ENCODE results near the gene CFAP46. TPM values are rescaled to one million over a fixed set of nuclear protein-coding genes. Genes with fewer than 3 reads are reported as not detected.
A peak's percentile ranks its signal among the peaks of the same experiment; 100 is the strongest.
"Not testable (repeated sequence)": the region's sequence is repeated elsewhere in the genome, so short reads cannot be mapped to it uniquely, and the experiment has no call there.

The CFAP46 gene
- total and polyA plus RNA-seq, 9 of the 15 experiments (the other 6 are each of a cell fraction or from before 2014, with no cell fraction given), result not detected

DNA sequence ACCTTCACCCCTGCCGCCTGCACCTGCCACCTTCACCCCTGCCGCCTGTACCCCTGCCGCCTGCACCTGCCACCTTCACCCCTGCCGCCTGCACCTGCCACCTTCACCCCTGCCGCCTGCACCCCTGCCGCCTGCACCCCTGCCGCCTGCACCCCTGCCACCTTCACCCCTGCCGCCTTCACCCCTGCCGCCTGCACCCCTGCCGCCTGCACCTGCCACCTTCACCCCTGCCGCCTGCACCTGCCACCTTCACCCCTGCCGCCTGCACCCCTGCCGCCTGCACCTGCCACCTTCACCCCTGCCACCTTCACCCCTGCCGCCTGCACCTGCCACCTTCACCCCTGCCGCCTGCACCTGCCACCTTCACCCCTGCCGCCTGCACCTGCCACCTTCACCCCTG, 53.9 kb downstream of the CFAP46 start:
- in situ Hi-C loops (cut with MboI); BruUV-seq (replicated peaks); FAIRE-seq; intact Hi-C loops (cut with micrococcal nuclease); H4K20me1 ChIP-seq (replicated peaks; ENCODE audit: control insufficient read depth, insufficient read depth, low read length); ATAC-seq; H3K27ac ChIP-seq (ENCODE audit: extremely low read depth, low read depth, low read length); H3K79me2 ChIP-seq (ENCODE audit: control insufficient read depth, insufficient read depth, low read length); H3K4me2 ChIP-seq (ENCODE audit: insufficient read depth, low read length); H3K36me3 ChIP-seq (ENCODE audit: control insufficient read depth, insufficient read depth, low read length); CTCF ChIA-PET (ENCODE audit: low intra/inter-chr PET ratio); H3K4me3 ChIP-seq; H2AFZ ChIP-seq (ENCODE audit: low read depth, low read length); H3K9me3 ChIP-seq (replicated peaks; ENCODE audit: control insufficient read depth, insufficient read depth, low read depth, low read length); H3K9me1 ChIP-seq (ENCODE audit: control insufficient read depth, insufficient read depth, low read length); DNase-seq (ENCODE audit: extremely low read depth in 1 of 4, low spot score in 3 of 4); H3K9ac ChIP-seq (ENCODE audit: insufficient read depth in 1 of 2, low read depth in 2 of 2, low read length in 2 of 2); POLR2A ChIA-PET; H3K4me1 ChIP-seq (replicated peaks in 1 of 2; ENCODE audit: control insufficient read depth in 2 of 2, insufficient read depth in 2 of 2, low read length in 2 of 2): not testable (repeated sequence)
- WGBS (ENCODE audit: insufficient coverage, low coverage, missing lambda C conversion rate), result no CpG with 5 or more reads among the region's 16 CpGs
- TF ChIP-seq HNRNPL (IDR thresholded peaks at IDR 0.05; ENCODE audit: low read depth, low read length), result 0 out of 2 replicates have a peak, but pooled peaks have one; percentile 51
- peaks cover 6 to 41% of the 10 kb centered on the region in 2 experiments; a peak in 4 of 5 replicates for H3K27me3 ChIP-seq (ENCODE audit: control insufficient read depth in 2 of 2, insufficient read depth in 2 of 2, low read length in 2 of 2)

DNA sequence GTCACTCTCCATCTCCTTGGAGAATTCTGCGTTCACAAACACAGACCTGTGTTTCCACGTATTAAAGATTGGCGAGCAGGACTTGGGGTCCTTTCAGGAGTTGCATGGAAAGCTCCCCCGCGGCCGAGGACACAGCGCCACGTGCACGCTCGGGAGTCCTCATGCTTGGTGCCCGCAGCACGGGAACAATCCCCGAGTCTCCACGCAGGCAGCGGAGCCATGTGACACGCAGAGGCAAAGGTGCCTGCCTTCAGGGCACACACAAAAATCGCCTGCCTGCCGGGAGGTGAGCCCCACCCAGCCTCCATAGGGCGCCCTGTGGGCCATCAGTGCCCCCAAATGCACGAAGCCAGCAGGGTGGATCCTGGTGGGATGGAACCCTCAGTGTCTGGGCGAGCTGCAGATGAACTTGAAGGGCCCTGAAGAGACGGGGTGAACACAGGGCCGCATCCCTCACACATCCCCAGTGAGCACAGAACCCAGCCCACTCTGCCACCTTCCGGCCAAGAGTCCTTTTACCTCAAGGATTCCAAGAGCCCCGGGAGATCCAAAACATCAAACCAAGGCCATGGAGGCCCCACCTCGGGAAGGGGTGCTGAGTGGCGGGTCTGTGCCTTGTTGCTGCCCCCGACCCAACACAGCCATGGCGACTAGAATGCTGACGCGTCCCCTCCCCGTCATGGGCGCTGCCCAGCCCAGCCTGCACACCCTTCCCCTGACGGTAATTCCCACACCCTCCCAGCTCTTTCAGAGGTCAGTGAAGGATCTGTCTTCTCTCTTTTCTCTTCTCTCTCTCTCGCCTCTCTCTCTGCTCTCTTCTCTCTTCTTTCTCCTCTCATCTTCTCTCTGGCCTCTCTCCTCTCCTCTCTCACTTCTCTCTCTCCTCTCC, 55.9 kb downstream of the CFAP46 start:
- FAIRE-seq (no peak), ATAC-seq (no peak; the same call in 2 of the 3 replicates), DNase-seq (ENCODE audit: extremely low read depth in 1 of 4, low spot score in 3 of 4) (no peak)
- BruUV-seq (replicated peaks), result no TSS peak
- Histone ChIP-seq H3K36me3 (ENCODE audit: control insufficient read depth, insufficient read depth, low read length) (no peaks in the 10 kb centered on the region), H3K4me3 (no peak overlapping the region), H3K9me3 (replicated peaks; ENCODE audit: control insufficient read depth, insufficient read depth, low read depth, low read length) (no peaks in the 10 kb centered on the region), H3K4me2 (ENCODE audit: insufficient read depth, low read length) (no peak overlapping the region), H3K4me1 (replicated peaks in 1 of 2; ENCODE audit: control insufficient read depth in 2 of 2, insufficient read depth in 2 of 2, low read length in 2 of 2) (no peaks in the 10 kb centered on the region; a peak in 1 of 5 replicates), H2AFZ (ENCODE audit: low read depth, low read length) (no peak overlapping the region), H3K27me3 (ENCODE audit: control insufficient read depth in 2 of 2, insufficient read depth in 2 of 2, low read length in 2 of 2) (peaks cover 2 to 46% of the 10 kb centered on the region in 2 experiments; a peak in 3 of 5 replicates), H3K9ac (ENCODE audit: insufficient read depth in 1 of 2, low read depth in 2 of 2, low read length in 2 of 2) (no peak overlapping the region), H3K9me1 (ENCODE audit: control insufficient read depth, insufficient read depth, low read length) (no peaks in the 10 kb centered on the region), H4K20me1 (replicated peaks; ENCODE audit: control insufficient read depth, insufficient read depth, low read length) (no peaks in the 10 kb centered on the region; the same call in 1 of the 2 replicates), H3K27ac (ENCODE audit: extremely low read depth, low read depth, low read length) (no peak overlapping the region), H3K79me2 (ENCODE audit: control insufficient read depth, insufficient read depth, low read length) (no peaks in the 10 kb centered on the region)
- ChIA-PET CTCF (ENCODE audit: low intra/inter-chr PET ratio) (interaction anchor here (0.7 kb wide), 1 partner anchor 47 kb away, joined by 3 read pairs; no protein-coding TSS in a partner anchor), POLR2A (no interaction called here)
- intact Hi-C loops (cut with micrococcal nuclease) (no loop called here), in situ Hi-C loops (cut with MboI) (no loop called here)
- WGBS (ENCODE audit: insufficient coverage, low coverage, missing lambda C conversion rate), result 25% methylated on average over 13 of the region's 35 CpGs
- TF ChIP-seq, protein P1, sequence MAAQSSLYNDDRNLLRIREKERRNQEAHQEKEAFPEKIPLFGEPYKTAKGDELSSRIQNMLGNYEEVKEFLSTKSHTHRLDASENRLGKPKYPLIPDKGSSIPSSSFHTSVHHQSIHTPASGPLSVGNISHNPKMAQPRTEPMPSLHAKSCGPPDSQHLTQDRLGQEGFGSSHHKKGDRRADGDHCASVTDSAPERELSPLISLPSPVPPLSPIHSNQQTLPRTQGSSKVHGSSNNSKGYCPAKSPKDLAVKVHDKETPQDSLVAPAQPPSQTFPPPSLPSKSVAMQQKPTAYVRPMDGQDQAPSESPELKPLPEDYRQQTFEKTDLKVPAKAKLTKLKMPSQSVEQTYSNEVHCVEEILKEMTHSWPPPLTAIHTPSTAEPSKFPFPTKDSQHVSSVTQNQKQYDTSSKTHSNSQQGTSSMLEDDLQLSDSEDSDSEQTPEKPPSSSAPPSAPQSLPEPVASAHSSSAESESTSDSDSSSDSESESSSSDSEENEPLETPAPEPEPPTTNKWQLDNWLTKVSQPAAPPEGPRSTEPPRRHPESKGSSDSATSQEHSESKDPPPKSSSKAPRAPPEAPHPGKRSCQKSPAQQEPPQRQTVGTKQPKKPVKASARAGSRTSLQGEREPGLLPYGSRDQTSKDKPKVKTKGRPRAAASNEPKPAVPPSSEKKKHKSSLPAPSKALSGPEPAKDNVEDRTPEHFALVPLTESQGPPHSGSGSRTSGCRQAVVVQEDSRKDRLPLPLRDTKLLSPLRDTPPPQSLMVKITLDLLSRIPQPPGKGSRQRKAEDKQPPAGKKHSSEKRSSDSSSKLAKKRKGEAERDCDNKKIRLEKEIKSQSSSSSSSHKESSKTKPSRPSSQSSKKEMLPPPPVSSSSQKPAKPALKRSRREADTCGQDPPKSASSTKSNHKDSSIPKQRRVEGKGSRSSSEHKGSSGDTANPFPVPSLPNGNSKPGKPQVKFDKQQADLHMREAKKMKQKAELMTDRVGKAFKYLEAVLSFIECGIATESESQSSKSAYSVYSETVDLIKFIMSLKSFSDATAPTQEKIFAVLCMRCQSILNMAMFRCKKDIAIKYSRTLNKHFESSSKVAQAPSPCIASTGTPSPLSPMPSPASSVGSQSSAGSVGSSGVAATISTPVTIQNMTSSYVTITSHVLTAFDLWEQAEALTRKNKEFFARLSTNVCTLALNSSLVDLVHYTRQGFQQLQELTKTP (IDR thresholded peaks at IDR 0.05; ENCODE audit: low read depth in 1 of 2, partially characterized antibody in 2 of 2), result no peak
- TF ChIP-seq CHD4 (IDR thresholded peaks at IDR 0.05; ENCODE audit: insufficient read depth, insufficient replicate concordance, low read depth, low read length, poor library complexity, severe bottlenecking) (no peak), NR2C2 (CRISPR knock-in tag; IDR thresholded peaks at IDR 0.05) (no peak), NR2C2 (tag; IDR thresholded peaks at IDR 0.05) (no peak), KDM5B (IDR thresholded peaks at IDR 0.05; ENCODE audit: insufficient replicate concordance, low read depth, low read length) (no peak), CEBPG (CRISPR knock-in tag; IDR thresholded peaks at IDR 0.05) (no peak), CEBPG (tag; conservative IDR thresholded peaks at IDR 0.05 in 1 of 2, IDR thresholded peaks at IDR 0.05 in 1 of 2) (no peak)
- TF ChIP-seq, protein P2, sequence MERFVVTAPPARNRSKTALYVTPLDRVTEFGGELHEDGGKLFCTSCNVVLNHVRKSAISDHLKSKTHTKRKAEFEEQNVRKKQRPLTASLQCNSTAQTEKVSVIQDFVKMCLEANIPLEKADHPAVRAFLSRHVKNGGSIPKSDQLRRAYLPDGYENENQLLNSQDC (CRISPR knock-in tag; IDR thresholded peaks at IDR 0.05), result no peak
